HG03095 (cell line): ENCODE results near the gene UBE2V1.
"Not testable (repeated sequence)": the region's sequence is repeated elsewhere in the genome, so short reads cannot be mapped to it uniquely, and the experiment has no call there.

Source experiments
- ATAC-seq: cut with Tn5 transposase; IDR thresholded peaks from one replicate; pipeline ENCODE4 v1.9.1; 2021; ENCODE audit warnings: moderate library complexity; ENCODE audit not compliant: unreplicated experiment

Gene UBE2V1

DNA sequence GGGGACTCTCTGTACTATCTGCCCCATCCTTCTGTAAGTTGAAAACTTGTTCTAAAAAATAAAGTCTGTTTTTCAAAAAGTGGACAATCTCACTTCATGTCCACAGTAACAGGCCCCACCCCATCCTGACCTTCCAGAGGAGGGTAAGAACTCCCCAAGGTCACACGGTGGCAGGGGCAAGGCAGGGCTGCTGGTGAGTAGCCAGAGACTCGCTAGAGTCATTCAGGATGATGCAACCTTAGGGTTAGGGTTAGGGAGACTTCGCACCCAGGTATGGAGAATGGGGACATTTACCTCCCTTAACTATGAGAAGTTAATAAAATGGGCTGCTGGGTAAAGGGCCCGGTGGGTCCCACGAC lies 25.1 kb upstream of the UBE2V1 start:
- ATAC-seq, result no peak

DNA sequence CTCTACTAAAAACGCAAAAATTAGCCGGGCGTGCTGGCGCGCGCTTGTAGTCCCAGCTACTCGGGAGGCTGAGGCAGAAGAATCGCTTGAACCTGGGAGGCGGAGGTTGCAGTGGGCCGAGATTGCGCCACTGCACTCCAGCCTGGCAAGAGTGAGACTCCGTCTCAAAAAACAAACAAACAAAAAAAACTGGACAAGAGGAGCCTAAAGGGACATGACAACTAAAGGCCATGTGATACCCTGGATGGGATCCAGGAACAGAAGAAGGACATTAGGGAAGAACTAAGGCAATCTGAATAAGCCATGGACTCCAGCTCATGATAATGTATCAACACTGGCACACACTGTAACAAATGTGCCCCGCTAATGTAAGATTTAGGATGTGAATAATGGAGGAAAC lies 24.8 kb upstream of the UBE2V1 start:
- ATAC-seq, result not testable (repeated sequence)

- no peak for ATAC-seq
These were observed 24.1 kb upstream of the UBE2V1 start for GRCh38 chr20:50136822-50137599.

DNA sequence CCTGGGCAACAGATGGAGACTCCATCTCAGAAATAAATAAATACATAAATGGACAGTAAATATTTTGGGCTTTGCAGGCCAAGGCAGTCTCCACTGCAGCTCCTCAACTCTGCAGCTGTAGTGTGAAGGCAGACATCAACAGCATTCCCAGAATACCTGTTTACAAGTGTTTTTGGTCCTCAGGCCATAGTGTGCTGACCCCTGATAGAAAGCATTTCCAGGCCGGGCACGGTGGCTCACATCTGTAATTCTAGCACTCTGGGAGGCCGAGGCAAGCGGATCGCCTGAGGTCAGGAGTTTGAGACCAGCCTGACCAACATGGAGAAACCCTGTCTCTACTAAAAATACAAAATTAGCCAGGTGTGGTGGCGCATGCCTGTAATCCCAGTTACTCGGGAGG lies 22.2 kb upstream of the UBE2V1 start:
- ATAC-seq, result not testable (repeated sequence)

- ATAC-seq, result no peak
These were observed 20.7 kb upstream of the UBE2V1 start for GRCh38 chr20:50133474-50134217.

DNA sequence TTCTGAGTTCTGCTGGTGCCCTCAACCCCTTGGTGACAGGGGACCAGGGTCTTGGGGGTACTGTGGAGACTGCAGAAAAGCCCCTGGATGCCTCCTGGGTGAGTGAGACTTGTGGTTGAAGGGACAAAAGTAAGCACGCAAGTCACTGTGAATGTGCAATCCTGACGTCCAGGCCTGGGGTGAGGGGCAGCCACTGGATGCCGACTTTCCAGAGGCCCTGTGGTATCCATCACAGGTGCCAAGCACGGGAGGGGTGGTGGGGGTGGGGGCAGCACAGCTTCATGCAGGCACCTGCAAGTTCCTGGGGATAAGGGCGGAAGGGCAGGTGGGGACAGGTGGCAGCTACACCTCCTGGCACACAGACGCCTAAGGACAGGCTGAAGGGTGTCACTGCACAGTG lies 20.1 kb upstream of the UBE2V1 start:
- no peak for ATAC-seq

DNA sequence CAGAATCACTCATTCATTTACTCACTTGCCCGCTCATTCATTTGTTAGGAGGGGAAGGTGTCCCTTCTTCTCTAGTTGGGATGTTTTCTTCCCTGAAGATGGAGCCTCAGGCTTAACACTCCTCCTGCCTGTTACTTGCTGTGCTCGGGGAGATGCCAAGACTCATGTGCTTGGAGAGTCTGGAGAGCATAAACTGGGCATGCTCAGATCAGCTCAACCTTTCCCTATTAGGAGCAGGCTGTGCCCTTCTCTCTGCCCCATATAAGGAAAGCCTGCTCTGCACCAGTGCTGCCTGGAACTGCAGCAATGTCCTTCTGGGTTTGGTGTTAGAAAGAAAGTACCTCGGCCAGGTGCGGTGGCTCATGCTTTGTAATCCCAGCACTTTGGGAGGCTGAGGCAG lies 18.0 kb upstream of the UBE2V1 start:
- ATAC-seq, result no peak

- no peak for ATAC-seq
These were observed 17.4 kb upstream of the UBE2V1 start for GRCh38 chr20:50130356-50130723.

DNA sequence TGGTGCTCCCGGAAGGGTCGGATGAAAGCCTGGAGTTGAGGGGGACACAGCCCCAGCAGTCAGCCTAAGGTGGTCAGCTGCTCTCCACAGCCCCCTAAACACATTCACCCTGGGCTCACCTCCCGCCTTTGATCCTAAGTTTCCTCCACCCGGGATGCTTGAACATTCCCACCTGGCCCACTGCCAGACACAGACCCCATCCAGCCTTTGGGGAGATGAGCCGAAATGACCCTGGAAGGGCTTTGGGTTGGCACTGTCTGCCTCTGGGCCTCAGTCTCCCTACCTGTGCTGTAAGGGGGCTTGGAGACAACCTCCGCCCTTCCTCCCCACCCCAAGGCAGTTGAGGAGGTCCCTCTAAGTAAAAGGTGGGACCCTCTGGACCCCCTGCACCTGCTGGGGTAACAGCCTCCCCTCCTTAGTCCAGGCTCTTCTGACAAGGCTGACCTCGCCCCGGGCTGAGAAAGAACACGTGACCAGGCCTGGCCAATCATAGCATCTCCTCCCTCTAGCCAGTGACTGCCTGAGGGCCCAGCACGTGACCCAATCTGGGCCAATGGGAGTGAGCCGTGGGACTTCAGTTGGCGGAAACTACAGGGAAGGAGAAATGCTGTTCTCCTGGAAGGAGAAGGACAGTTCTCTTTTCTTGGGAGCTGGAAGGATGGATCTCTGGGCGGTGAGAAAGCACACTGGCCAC lies 16.9 kb upstream of the UBE2V1 start:
- ATAC-seq, result no peak

GRCh38 chr20:50128520-50128905 lies 15.6 kb upstream of the UBE2V1 start:
- ATAC-seq, result no peak

- ATAC-seq, result no peak
These were observed 14.9 kb upstream of the UBE2V1 start for GRCh38 chr20:50127587-50128519.

GRCh38 chr20:50126662-50127061 lies 13.7 kb upstream of the UBE2V1 start:
- ATAC-seq, result no peak

- no peak for ATAC-seq
These were observed 12.3 kb upstream of the UBE2V1 start for GRCh38 chr20:50125279-50125678.

- ATAC-seq, result no peak
These were observed 11.5 kb upstream of the UBE2V1 start for GRCh38 chr20:50124496-50124895.

GRCh38 chr20:50123418-50123817 lies 10.5 kb upstream of the UBE2V1 start:
- no peak for ATAC-seq

GRCh38 chr20:50122763-50123162 lies 9.8 kb upstream of the UBE2V1 start:
- ATAC-seq, result no peak

DNA sequence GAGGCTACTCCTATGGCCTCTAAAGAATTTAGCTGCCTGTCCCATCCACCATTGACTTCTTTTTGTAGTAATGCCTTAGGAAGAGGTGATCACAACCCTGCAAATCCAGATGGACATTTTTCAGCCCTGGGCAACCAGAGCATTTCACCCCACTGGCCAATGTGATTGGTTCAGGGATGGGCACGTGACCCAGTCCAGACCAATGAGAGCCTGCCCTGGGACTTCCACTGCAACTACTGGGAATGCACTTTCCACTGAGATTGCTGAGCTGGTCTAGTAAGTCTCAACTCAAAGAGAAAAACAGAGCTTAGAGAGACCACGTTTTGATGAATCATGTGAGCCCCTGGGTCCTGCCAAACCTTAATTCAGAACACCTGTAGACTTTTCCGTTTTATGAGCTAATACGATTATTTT lies 8.9 kb upstream of the UBE2V1 start:
- ATAC-seq, result no peak

GRCh38 chr20:50120935-50121693 lies 8.2 kb upstream of the UBE2V1 start:
- ATAC-seq, result no peak

- no peak for ATAC-seq
These were observed 5.3 kb upstream of the UBE2V1 start for GRCh38 chr20:50118203-50118602.

DNA sequence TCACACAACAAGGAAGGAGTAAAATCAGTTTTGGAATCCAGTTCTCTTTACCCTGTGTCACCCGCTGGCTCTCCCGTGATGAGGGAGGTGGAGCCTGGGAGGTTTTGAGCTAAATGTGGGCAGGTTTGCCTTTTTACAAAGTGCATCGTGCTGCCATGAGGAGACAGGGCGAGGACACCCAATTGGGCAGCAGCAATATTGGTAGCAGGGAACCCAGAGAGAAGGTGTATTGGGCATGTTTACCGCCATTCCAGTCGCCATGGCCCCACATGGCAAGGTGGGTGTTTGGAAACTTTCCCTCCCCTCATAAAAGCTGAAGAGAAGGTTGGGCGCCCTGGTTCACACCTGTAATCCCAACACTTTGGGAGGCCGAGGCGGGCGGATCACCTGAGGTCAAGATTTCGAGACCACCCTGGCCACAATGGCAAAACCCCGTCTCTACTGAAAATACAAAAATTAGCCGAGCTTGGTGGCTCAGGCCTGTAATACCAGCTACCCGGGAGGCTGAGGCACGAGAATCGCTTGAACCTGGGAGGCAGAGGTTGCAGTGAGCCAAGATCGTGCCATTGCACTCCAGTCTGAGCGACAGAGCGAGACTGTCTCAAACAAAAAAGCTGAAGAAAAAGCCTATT lies 3.5 kb upstream of the UBE2V1 start:
- ATAC-seq, result no peak
